H1 (cell line): Measurements from ENCODE around the gene ITLN1.

Experiments
- CTCF ChIP-seq, 3 experiments: IDR thresholded peaks; 1 replicate in 2 of 3; 2 replicates in 1 of 3; pipeline versions ENCODE4 v1.5.1 to v1.6.1; 2011; ENCODE audit warnings: low read length in 3 of 3, mild to moderate bottlenecking in 3 of 3, inconsistent platforms in 2 of 3, low read depth in 1 of 3, moderate library complexity in 1 of 3; ENCODE audit not compliant: insufficient read depth in 1 of 3; ENCODE audit errors: control extremely low read depth in 1 of 3
- RNF2 ChIP-seq: fragments of 200-900, 300-1000 bp; sonication (generic); IDR thresholded peaks from 2 replicates; pipeline ENCODE4 v1.7.1; 2016; ENCODE audit warnings: borderline replicate concordance, low read depth, mild to moderate bottlenecking, antibody characterized with exemption, low read length; ENCODE audit not compliant: poor library complexity, severe bottlenecking; ENCODE audit errors: missing control alignments
- TCF12 ChIP-seq: IDR thresholded peaks from 2 replicates; pipeline ENCODE4 v1.6.1; 2011; ENCODE audit warnings: low read depth, mild to moderate bottlenecking, low read length

GRCh38 chr1:160864173-160864572 is 20.8 kb downstream of the ITLN1 start:
- TF ChIP-seq RNF2, result no peak
- no peak for TF ChIP-seq CTCF (IDR thresholded peaks at IDR 0.05; ENCODE audit: control extremely low read depth in 1 of 3, insufficient read depth in 1 of 3, low read depth in 1 of 3, low read length in 3 of 3)
- no peak for TF ChIP-seq TCF12
